ENCODE measurements around the gene CIART.
A peak's percentile ranks its signal among the peaks of the same experiment; 100 is the strongest.

CIART gene

DNA sequence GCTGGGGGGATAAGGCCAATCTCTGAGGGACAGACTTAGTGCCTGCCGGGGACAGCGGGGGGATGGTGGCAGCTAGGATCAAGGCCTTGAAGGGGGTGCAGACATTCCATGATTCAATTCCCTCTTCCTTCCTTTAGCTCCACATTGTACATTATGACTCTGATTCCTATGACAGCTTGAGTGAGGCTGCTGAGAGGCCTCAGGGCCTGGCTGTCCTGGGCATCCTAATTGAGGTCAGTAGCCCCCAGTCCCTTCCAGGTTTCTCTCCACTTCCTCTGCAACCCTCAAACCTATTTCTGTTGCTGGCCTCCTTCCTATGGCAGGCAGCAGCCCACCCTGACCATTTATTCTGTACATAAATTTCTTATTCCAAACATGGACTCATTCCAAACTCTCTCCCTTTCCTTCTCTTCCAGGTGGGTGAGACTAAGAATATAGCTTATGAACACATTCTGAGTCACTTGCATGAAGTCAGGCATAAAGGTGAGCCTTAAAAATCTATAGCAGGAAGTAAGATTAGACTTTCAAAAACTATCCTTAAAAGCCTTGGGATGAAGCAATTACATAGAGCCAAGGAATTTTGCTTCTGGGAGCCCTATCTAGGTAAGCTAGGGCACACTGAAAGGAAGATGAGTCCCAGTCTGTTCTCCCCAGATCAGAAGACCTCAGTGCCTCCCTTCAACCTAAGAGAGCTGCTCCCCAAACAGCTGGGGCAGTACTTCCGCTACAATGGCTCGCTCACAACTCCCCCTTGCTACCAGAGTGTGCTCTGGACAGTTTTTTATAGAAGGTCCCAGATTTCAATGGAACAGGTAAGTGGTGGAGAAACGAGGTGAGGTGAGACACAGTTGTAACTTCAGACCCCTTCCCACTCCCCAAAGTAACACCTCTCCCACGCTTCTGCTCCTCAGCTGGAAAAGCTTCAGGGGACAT lies 19.7 kb upstream of the CIART start:
- no peak for TF ChIP-seq CTCF (IDR thresholded peaks at IDR 0.05)
- H3K4me3 ChIP-seq: no peak overlapping the region
- no peak overlapping the region for H3K27ac ChIP-seq
- no peak for DNase-seq (ENCODE audit: low spot score)

DNA sequence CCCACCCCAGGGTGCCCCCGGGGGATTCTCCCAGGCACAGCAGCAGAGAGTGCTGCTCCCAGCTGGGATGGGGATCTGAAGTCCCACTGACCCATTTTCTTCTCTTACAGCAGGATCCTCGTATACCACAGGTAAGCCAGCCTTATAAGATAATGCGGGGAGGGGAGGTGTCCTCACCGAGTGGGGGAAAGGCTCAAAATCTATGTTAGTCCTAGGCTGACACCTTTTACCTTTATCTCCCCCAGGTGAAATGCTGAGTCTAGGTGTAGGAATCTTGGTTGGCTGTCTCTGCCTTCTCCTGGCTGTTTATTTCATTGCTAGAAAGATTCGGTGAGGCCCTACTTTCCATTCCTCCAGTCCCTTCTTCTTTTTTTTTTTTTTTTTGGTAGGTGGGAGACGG lies 18.8 kb upstream of the CIART start:
- no peak for TF ChIP-seq CTCF (IDR thresholded peaks at IDR 0.05)
- DNase-seq (ENCODE audit: low spot score): no peak
- H3K4me3 ChIP-seq: no peak overlapping the region
- H3K27ac ChIP-seq: no peak overlapping the region

GRCh38 chr1:150267896-150268295 lies 14.5 kb upstream of the CIART start:
- TF ChIP-seq CTCF (IDR thresholded peaks at IDR 0.05): no peak
- peak overlapping the region; percentile 93 for H3K4me3 ChIP-seq
- H3K27ac ChIP-seq: peak overlapping the region; percentile 87 to 94
- DNase-seq (ENCODE audit: low spot score): no peak

DNA sequence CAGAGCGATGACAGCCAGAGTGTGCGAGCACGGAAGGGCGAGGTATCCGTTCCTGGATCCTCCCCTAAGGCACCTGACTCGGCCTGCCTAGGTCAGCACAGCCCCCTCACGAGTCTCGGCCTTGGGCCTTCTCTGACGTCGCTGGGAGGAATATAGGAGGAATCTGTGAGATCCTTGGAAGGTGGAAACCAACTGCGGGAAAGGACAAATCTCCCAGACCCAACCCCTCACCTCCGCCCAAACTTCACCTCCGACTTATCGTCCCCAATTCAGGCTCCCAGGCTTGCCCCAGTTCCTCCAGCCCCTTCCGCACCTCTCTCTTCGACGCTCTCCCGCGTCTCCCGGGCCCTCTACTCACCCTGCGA lies 14.0 kb upstream of the CIART start:
- DNase-seq (ENCODE audit: low spot score): no peak
- Histone ChIP-seq H3K27ac (peak overlapping the region; percentile 87 to 94), H3K4me3 (peak overlapping the region; percentile 93)
- no peak for TF ChIP-seq CTCF (IDR thresholded peaks at IDR 0.05)

GRCh38 chr1:150268705-150269403 lies 13.5 kb upstream of the CIART start, which contains the start of gene APH1A:
APH1A (minus strand) TSS chr1:150269016; CDS start chr1:150268810, 206 bp downstream.
- DNase-seq (ENCODE audit: low spot score): peak; percentile 98
- TF ChIP-seq CTCF (IDR thresholded peaks at IDR 0.05): no peak
- peak within 1 kb of the TSS; percentile 93 for H3K4me3 ChIP-seq

GRCh38 chr1:150269451-150269850 lies 12.9 kb upstream of the CIART start:
- Histone ChIP-seq H3K27ac (peak overlapping the region; percentile 87 to 94), H3K4me3 (peak overlapping the region; percentile 93)
- no peak for DNase-seq (ENCODE audit: low spot score)
- TF ChIP-seq CTCF (IDR thresholded peaks at IDR 0.05): no peak

More at GRCh38 chr1:150268705-150269403, 13.5 kb upstream of the CIART start, which contains the start of gene APH1A:
- peak within 1 kb of the TSS; percentile 87 to 94 for H3K27ac ChIP-seq

Data from coronary artery (tissue), 2 donors.